Epithelial cell of esophagus (primary cell): Measurements from ENCODE around the gene DCDC2C.

Source experiments
- DNase-seq: peaks from one replicate; pipeline ENCODE4 v3.0.0; 2010; ENCODE audit warnings: low read depth
- H3K4me3 ChIP-seq: 2 replicates; pipeline ENCODE4 v1.5.1; 2011; ENCODE audit warnings: mild to moderate bottlenecking, low read length, control low read depth
- TF ChIP-seq, protein P1 (sequence below): IDR thresholded peaks from 2 replicates; pipeline ENCODE4 v1.5.1; 2011; ENCODE audit warnings: low read depth, mild to moderate bottlenecking, low read length, control low read depth, inconsistent platforms; ENCODE audit not compliant: insufficient read depth; ENCODE audit errors: missing control alignments

Gene DCDC2C

DNA sequence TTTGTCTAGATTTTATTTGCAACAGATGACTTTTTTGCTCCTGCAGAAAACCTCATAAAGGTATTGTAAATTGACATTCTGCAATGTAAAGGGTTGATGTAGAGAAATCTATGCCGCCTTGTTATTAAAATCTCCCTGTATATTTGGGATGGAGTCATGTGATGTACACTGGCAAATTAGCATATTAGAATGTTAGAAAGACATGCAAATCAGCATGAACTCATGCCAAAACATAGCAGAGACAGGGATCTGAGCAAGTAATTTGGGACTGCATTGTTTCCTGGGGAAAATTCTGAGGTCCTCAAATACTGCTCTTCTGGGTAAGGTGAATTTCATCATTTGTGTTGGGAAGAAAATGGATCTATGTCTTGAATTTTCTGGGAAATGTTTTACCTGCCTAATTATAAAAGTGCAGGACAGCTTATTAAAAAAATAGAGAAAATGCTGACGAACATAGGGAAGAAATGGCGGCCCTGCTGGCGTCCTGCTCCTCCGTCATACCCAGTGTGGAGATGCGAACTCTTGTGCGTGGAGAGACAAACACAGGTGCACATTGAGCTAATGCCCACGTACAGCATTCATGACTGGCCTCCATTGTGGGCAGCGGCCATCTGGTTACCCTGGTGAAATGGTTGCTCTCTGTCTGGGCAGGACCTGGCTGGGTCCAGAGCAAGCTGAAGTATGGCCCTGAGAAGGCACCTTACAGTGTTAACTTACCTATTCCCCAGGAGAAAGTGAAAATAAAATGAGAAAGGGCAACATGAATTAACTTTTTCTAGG lies 29.1 kb upstream of the DCDC2C start:
- no peak for DNase-seq
- no peak overlapping the region for H3K4me3 ChIP-seq
- TF ChIP-seq, protein P1, sequence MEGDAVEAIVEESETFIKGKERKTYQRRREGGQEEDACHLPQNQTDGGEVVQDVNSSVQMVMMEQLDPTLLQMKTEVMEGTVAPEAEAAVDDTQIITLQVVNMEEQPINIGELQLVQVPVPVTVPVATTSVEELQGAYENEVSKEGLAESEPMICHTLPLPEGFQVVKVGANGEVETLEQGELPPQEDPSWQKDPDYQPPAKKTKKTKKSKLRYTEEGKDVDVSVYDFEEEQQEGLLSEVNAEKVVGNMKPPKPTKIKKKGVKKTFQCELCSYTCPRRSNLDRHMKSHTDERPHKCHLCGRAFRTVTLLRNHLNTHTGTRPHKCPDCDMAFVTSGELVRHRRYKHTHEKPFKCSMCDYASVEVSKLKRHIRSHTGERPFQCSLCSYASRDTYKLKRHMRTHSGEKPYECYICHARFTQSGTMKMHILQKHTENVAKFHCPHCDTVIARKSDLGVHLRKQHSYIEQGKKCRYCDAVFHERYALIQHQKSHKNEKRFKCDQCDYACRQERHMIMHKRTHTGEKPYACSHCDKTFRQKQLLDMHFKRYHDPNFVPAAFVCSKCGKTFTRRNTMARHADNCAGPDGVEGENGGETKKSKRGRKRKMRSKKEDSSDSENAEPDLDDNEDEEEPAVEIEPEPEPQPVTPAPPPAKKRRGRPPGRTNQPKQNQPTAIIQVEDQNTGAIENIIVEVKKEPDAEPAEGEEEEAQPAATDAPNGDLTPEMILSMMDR, result no peak

DNA sequence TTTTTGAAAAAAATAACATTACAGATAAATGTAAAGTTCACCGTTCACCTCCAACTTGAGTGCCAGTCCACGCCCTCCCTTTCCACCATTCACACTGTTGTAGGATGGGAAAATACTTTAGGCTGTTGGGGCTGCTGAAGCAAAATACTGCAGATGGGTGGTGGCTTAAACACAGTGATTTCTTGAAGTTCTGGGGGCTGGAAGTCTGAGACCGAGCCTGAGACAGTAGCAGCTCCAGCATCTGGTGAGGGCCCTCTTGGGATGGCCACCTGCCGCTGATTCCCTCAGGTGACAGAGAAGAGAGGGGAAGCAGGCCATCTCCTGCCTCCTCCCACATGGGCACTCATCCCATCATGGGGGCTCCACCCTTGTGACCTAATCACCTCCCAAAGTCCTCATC lies 27.7 kb upstream of the DCDC2C start:
- DNase-seq, result no peak
- TF ChIP-seq, protein P1, result no peak
- no peak overlapping the region for H3K4me3 ChIP-seq

DNA sequence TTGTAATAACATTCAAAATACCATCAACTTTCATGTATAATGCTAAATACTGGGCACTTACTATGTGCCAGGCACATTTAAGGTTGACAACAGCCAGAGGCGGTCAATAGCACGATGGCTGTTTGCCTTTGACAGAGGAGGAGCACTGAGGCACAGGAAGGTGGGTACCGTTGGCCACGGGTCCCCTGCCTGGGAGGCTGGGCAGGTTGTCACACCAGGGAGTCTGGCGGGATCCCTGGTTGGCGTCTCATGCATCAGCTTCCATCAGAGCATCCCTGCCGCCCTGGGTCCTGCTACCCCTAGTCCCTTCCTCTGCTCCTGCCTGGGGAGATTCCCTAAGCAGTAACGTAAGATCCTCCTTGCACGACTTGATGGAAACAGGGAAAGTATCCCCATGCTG lies 25.9 kb upstream of the DCDC2C start:
- no peak for DNase-seq
- TF ChIP-seq, protein P1, result no peak
- no peak overlapping the region for H3K4me3 ChIP-seq

DNA sequence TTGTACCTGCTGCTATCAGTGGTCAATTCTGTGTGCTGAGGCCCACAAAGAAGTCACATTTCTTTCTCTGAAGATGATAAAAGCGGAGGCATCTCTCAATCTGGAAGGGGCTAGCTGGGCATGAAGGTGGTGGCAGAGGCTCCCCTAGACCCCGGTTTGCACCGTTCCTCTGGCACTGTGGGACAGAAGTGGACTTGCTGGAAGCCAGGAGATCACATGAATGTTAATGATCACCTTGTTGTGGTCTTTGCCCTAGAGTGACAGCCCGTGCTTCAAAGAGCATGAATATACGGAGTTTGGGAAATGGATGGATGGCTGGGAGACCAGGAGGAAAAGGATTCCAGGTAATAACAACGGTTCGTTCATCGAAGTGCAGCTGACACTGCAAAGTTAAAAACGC lies 25.2 kb upstream of the DCDC2C start:
- no peak overlapping the region for H3K4me3 ChIP-seq
- no peak for DNase-seq
- TF ChIP-seq, protein P1, result no peak

DNA sequence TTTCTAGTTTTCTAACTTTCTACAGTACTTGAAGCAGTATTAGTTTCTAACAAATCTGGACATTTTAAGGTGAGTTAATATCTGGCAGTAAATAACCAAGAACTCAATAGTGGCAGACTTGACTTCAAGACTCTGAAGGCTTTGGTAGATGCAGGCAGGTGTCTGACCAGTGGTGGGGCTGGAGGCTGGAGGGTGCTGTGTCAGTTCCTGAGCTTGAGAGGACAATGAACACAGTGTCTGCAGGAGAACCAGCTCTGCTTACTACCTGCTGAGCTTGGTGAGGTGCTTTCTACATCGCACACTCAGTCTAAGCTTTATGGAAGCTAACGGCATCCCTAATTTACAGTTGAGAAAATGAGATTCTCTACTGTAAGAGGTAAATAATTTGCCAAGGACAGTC lies 24.2 kb upstream of the DCDC2C start:
- no peak for DNase-seq
- TF ChIP-seq, protein P1, result no peak
- H3K4me3 ChIP-seq, result no peak overlapping the region

DNA sequence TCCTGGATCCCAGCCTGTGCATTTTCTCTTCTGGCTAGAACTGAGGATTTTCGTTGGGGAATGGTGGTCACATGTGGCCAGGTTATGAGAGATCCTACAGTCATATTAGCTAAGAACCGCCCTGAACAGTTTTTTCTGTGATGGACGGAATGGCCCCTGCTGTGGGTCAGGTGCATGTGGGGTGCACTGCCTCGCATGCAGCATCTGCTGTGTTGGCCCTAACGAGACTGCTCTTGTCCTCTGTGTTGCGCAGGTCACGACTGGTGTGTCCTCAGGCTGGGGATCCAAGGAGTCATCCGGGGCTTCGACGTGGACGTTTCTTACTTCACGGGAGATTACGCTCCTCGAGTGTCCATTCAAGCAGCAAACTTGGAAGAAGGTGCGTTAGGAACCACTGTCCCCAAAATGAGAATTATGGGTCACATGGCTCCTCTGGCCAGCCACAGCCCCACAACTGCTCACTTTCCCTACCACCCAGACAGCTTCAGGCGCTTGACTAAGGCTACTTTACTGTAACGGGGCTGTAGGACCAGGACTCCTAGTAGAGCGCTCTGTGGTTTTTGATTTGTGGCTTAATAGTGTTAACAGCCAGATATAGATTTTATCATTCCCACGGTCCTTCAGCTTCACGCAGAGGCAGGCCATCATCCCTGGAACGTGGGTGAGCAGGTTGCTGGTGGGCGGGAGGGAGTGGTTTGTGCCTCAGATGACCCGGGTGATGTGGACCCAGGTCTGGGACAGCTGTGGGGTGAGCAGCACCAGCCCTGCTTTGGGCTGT lies 23.6 kb upstream of the DCDC2C start:
- TF ChIP-seq, protein P1, result no peak
- DNase-seq, result no peak
- H3K4me3 ChIP-seq, result no peak overlapping the region
